Suprapubic skin (tissue), 4 donors: Measurements from ENCODE around the gene OOSP3. TPM values are rescaled to one million over a fixed set of nuclear protein-coding genes. Genes with fewer than 3 reads are reported as not detected.
A peak's percentile ranks its signal among the peaks of the same experiment; 100 is the strongest.
"Not testable (repeated sequence)": the region's sequence is repeated elsewhere in the genome, so short reads cannot be mapped to it uniquely, and the experiment has no call there.

Experiments
- DNase-seq, 2 donors: peaks; one replicate each; pipeline ENCODE4 v3.0.0-alpha.2; 2019; ENCODE audit warnings: low spot score in 2 of 2
- H3K27ac ChIP-seq: fragments of 200-600 bp; sonication (generic); one replicate; pipeline ENCODE4 v1.5.1; 2019
- H3K27me3 ChIP-seq: fragments of 200-600 bp; sonication (generic); one replicate; pipeline ENCODE4 v1.5.1; 2019
- H3K36me3 ChIP-seq: fragments of 200-600 bp; sonication (generic); one replicate; pipeline ENCODE4 v1.5.1; 2019
- H3K4me1 ChIP-seq: fragments of 200-600 bp; sonication (generic); one replicate; pipeline ENCODE4 v1.5.1; 2019
- H3K4me3 ChIP-seq: fragments of 200-600 bp; sonication (generic); one replicate; pipeline ENCODE4 v1.5.1; 2019; ENCODE audit warnings: mild to moderate bottlenecking
- H3K9me3 ChIP-seq: fragments of 200-600 bp; sonication (generic); one replicate; pipeline ENCODE4 v1.5.1; 2019
- CTCF ChIP-seq, 2 donors: fragments of 200-600 bp in 1 of 2; fragments of 450-650 bp in 1 of 2; sonication (generic) in 1 of 2; IDR thresholded peaks; one replicate each; pipeline ENCODE4 v1.5.1; 2016 to 2019; ENCODE audit warnings: antibody characterized with exemption in 2 of 2, mild to moderate bottlenecking in 1 of 2, moderate library complexity in 1 of 2
- EP300 ChIP-seq: sonication (generic); formaldehyde crosslinking; IDR thresholded peaks from one replicate; pipeline ENCODE4 v1.6.1; 2017; ENCODE audit warnings: antibody characterized with exemption
- POLR2A ChIP-seq, 2 donors: fragments of 450-650 bp; IDR thresholded peaks; one replicate each; pipeline ENCODE4 v1.6.1; 2017; ENCODE audit warnings: antibody characterized with exemption in 2 of 2, mild to moderate bottlenecking in 2 of 2, moderate library complexity in 2 of 2
- POLR2AphosphoS5 ChIP-seq, 3 donors: sonication (generic); formaldehyde crosslinking; IDR thresholded peaks; one replicate each; pipeline ENCODE4 v1.6.1; 2017; ENCODE audit warnings: antibody characterized with exemption in 3 of 3
- WGBS: methylation state at CpG from one replicate; pipeline ENCODE4 v1.1.5; 2018; 5-methylcytosine and 5-hydroxymethylcytosine counted together
- total RNA-seq, 4 donors: library from RNA; depleted of rRNA; stranded (reverse); fragments of >200 nt; gene quantifications; one replicate each; pipeline ENCODE4 v1.1.0, GENCODE V29; 2016

The OOSP3 gene
- total RNA-seq, 4 donors from 2014 or later = not detected

- 20% methylated on average over 1 of the region's 1 CpG for WGBS
- Histone ChIP-seq H3K4me1 (peaks cover 12% of the 10 kb centered on the region), H3K27me3 (no peaks in the 10 kb centered on the region), H3K4me3 (no peak overlapping the region), H3K9me3 (no peaks in the 10 kb centered on the region), H3K36me3 (no peaks in the 10 kb centered on the region), H3K27ac (no peak overlapping the region)
- no peak for DNase-seq
- TF ChIP-seq POLR2AphosphoS5 (IDR thresholded peaks at IDR 0.05) (no peak), POLR2A (IDR thresholded peaks at IDR 0.05) (no peak), CTCF (IDR thresholded peaks at IDR 0.05) (no peak), EP300 (no peak)
These were observed 22.7 kb downstream of the OOSP3 start for GRCh38 chr11:59901306-59901705.

DNA sequence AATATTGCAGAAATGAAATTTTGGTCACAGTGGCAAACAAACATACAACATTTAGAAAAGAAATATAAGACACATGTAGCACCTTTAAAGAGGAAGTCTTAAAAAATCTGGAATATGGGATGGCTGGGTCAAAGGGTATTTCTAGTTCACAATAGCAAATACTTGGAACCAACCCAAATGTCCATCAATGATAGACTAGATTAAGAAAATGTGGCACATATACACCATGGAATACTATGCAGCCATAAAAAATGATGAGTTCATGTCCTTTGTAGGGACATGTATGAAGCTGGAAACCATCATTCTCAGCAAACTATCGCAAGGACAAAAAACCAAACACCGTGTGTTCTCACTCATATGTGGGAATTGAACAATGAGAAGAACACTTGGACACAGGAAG lies 25.0 kb downstream of the OOSP3 start:
- H3K27ac ChIP-seq, H3K27me3 ChIP-seq, H3K36me3 ChIP-seq, H3K4me3 ChIP-seq, DNase-seq, H3K9me3 ChIP-seq: not testable (repeated sequence)
- WGBS = 95% methylated on average over 2 of the region's 2 CpGs
- H3K4me1 ChIP-seq = peaks cover 12% of the 10 kb centered on the region

GRCh38 chr11:59918480-59918879 lies 39.9 kb downstream of the OOSP3 start:
- peaks cover 4% of the 10 kb centered on the region for H3K9me3 ChIP-seq
- WGBS = 84% methylated on average over 2 of the region's 2 CpGs
- DNase-seq = no peak
- no peak overlapping the region for H3K4me3 ChIP-seq
- H3K27ac ChIP-seq = no peak overlapping the region
- H3K36me3 ChIP-seq = no peaks in the 10 kb centered on the region
- H3K27me3 ChIP-seq = no peaks in the 10 kb centered on the region
- TF ChIP-seq POLR2A (IDR thresholded peaks at IDR 0.05) (no peak), POLR2AphosphoS5 (IDR thresholded peaks at IDR 0.05) (no peak), CTCF (IDR thresholded peaks at IDR 0.05) (no peak), EP300 (no peak)
- no peaks in the 10 kb centered on the region for H3K4me1 ChIP-seq

GRCh38 chr11:59918987-59919589 lies 40.5 kb downstream of the OOSP3 start:
- peaks cover 10% of the 10 kb centered on the region for H3K9me3 ChIP-seq
- no peak for DNase-seq
- H3K36me3 ChIP-seq = no peaks in the 10 kb centered on the region
- no peak overlapping the region for H3K27ac ChIP-seq
- TF ChIP-seq EP300 (no peak), POLR2AphosphoS5 (IDR thresholded peaks at IDR 0.05) (no peak), CTCF (IDR thresholded peaks at IDR 0.05) (peak in 1 of 2 donors; percentile 19), POLR2A (IDR thresholded peaks at IDR 0.05) (no peak)
- H3K27me3 ChIP-seq = no peaks in the 10 kb centered on the region
- H3K4me1 ChIP-seq = no peaks in the 10 kb centered on the region
- 43% methylated on average over 3 of the region's 3 CpGs for WGBS
- H3K4me3 ChIP-seq = no peak overlapping the region

DNA sequence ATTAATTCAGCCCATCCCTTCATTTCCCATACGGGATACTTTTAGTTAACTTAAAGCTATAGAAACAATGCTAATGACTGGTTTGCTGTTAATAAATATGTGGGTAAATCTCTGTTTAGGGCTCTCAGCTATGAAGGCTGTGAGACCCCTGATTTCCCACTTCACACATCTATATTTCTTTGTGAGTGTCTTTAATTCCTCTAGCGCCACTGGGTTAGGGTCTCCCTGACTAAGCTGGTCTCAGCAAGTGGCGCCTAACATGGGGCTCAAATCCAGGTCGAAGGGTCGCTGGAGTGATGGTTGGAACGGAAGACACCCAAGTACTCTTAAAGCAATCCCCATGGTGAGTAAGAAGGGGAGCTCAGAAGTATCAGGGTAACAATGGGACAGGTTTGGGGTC lies 45.2 kb downstream of the OOSP3 start:
- TF ChIP-seq POLR2AphosphoS5 (IDR thresholded peaks at IDR 0.05) (no peak), EP300 (no peak), CTCF (IDR thresholded peaks at IDR 0.05) (no peak), POLR2A (IDR thresholded peaks at IDR 0.05) (no peak)
- 96% methylated on average over 6 of the region's 6 CpGs for WGBS

GRCh38 chr11:59931688-59932087 lies 53.1 kb downstream of the OOSP3 start:
- TF ChIP-seq CTCF (IDR thresholded peaks at IDR 0.05) (no peak), EP300 (no peak), POLR2AphosphoS5 (IDR thresholded peaks at IDR 0.05) (no peak), POLR2A (IDR thresholded peaks at IDR 0.05) (no peak)
- peaks cover 7% of the 10 kb centered on the region for H3K9me3 ChIP-seq
- no peaks in the 10 kb centered on the region for H3K36me3 ChIP-seq
- H3K4me3 ChIP-seq = no peak overlapping the region
- H3K4me1 ChIP-seq = no peaks in the 10 kb centered on the region
- no CpG with 5 or more reads among the region's 1 CpG for WGBS
- DNase-seq = no peak
- H3K27ac ChIP-seq = no peak overlapping the region
- H3K27me3 ChIP-seq = no peaks in the 10 kb centered on the region

More for the DNA sequence above, 45.2 kb downstream of the OOSP3 start:
- Histone ChIP-seq H3K27me3 (no peaks in the 10 kb centered on the region), H3K4me3 (no peak overlapping the region), H3K4me1 (no peaks in the 10 kb centered on the region), H3K36me3 (no peaks in the 10 kb centered on the region), H3K9me3 (peaks cover 17% of the 10 kb centered on the region), H3K27ac (no peak overlapping the region)
- no peak for DNase-seq
